Gastroesophageal sphincter (tissue), 4 donors: ENCODE data around the gene RAD51B. TPM values are rescaled to one million over a fixed set of nuclear protein-coding genes. Genes with fewer than 3 reads are reported as not detected.
"Not testable (repeated sequence)": the region's sequence is repeated elsewhere in the genome, so short reads cannot be mapped to it uniquely, and the experiment has no call there.

Experiments used
- ATAC-seq: fragments of 150-250 bp; one replicate; pipeline ENCODE4 v1.9.1; 2016; ENCODE audit warnings: mild to moderate bottlenecking, moderate library complexity
- H3K27ac ChIP-seq, 4 donors: fragments of 200-600 bp; sonication (generic) in 3 of 4; 1 replicate in 3 of 4; 2 replicates in 1 of 4; pipeline ENCODE4 v1.5.1; 2016 to 2019
- H3K27me3 ChIP-seq: fragments of 200-600 bp; sonication (generic); one replicate; pipeline ENCODE4 v1.5.1; 2019
- H3K36me3 ChIP-seq, 2 donors: fragments of 200-600 bp; sonication (generic); one replicate each; pipeline ENCODE4 v1.5.1; 2019; ENCODE audit warnings: control low read depth in 1 of 2
- H3K4me1 ChIP-seq, 3 donors: fragments of 200-600 bp; sonication (generic); 1 replicate in 2 of 3; 2 replicates in 1 of 3; pipeline ENCODE4 v1.5.1; 2016 to 2019; ENCODE audit warnings: control low read depth in 2 of 3
- H3K4me3 ChIP-seq, 2 donors: fragments of 200-600 bp; sonication (generic); one replicate each; pipeline ENCODE4 v1.5.1; 2019; ENCODE audit warnings: mild to moderate bottlenecking in 1 of 2, moderate library complexity in 1 of 2
- H3K9me3 ChIP-seq, 3 donors: fragments of 200-600 bp; sonication (generic); one replicate each; pipeline ENCODE4 v1.5.1; 2017 to 2019; ENCODE audit warnings: control low read depth in 2 of 3
- CTCF ChIP-seq, 4 experiments: fragments of 200-600 bp in 2 of 4; fragments of 450-650 bp in 2 of 4; sonication (generic) in 1 of 4; IDR thresholded peaks; one replicate each; pipeline ENCODE4 v1.5.1; 2017 to 2019; ENCODE audit warnings: antibody characterized with exemption in 4 of 4, mild to moderate bottlenecking in 2 of 4, moderate library complexity in 2 of 4
- EP300 ChIP-seq: sonication (generic); formaldehyde crosslinking; IDR thresholded peaks from one replicate; pipeline ENCODE4 v1.6.1; 2017; ENCODE audit warnings: antibody characterized with exemption, mild to moderate bottlenecking
- POLR2A ChIP-seq, 2 donors: fragments of 450-650 bp; IDR thresholded peaks; one replicate each; pipeline ENCODE4 v1.6.1; 2017; ENCODE audit warnings: antibody characterized with exemption in 2 of 2, mild to moderate bottlenecking in 2 of 2, moderate library complexity in 1 of 2
- POLR2AphosphoS5 ChIP-seq: sonication (generic); formaldehyde crosslinking; IDR thresholded peaks from one replicate; pipeline ENCODE4 v1.6.1; 2017; ENCODE audit warnings: antibody characterized with exemption
- WGBS, 2 donors: methylation state at CpG; one replicate each; pipeline ENCODE4 v1.1.5; 2018; ENCODE audit warnings: low coverage in 1 of 2; 5-methylcytosine and 5-hydroxymethylcytosine counted together
- total RNA-seq, 4 donors: library from RNA; depleted of rRNA; stranded (reverse); fragments of >200 nt; gene quantifications; one replicate each; pipeline ENCODE4 v1.1.0, GENCODE V29; 2016

Gene RAD51B
- total RNA-seq, 4 donors from 2014 or later: 5.1 to 7.0 (median 6.0) TPM

GRCh38 chr14:68182492-68182891, 362.9 kb downstream of the RAD51B start:
- Histone ChIP-seq H3K27me3 (no peaks in the 10 kb centered on the region), H3K9me3 (no peaks in the 10 kb centered on the region), H3K4me1 (peaks cover 0 to 22% (median 3%) of the 10 kb centered on the region in 3 donors), H3K27ac (no peak overlapping the region), H3K36me3 (no peaks in the 10 kb centered on the region), H3K4me3 (no peak overlapping the region)
- TF ChIP-seq POLR2A (IDR thresholded peaks at IDR 0.05) (no peak), EP300 (no peak), POLR2AphosphoS5 (no peak), CTCF (IDR thresholded peaks at IDR 0.05) (no peak)
- WGBS, 2 donors: 88 to 93% methylated on average over 5 of the region's 5 CpGs
- ATAC-seq: no peak

GRCh38 chr14:68186500-68187276, 367.1 kb downstream of the RAD51B start:
- H3K36me3 ChIP-seq, H3K27me3 ChIP-seq, H3K9me3 ChIP-seq, H3K4me3 ChIP-seq, H3K4me1 ChIP-seq, H3K27ac ChIP-seq, ATAC-seq: not testable (repeated sequence)
- WGBS, 2 donors: 92 to 100% methylated on average over 5 of the region's 5 CpGs

DNA sequence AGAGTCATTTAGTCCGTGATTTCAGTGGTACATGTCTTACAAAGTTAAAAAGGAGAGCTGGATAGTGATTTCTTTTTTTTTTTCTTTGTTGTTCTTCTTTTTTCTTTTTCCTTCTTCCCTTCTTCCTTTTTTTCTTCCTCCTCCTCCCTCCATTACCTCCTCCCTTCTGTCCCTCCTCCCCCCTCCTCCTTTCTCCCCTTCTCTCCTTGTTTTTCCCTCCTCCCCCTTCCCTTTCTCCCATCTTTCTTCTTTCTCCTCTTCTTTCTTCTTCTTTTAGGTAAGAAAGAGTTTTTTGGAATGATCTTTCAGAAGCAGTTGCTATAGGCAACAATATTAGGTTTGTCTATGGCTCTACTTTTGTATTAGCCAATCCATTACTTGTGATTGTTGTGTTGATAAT, 368.6 kb downstream of the RAD51B start:
- no peak for TF ChIP-seq EP300
- no peak for TF ChIP-seq POLR2A (IDR thresholded peaks at IDR 0.05)
- TF ChIP-seq POLR2AphosphoS5: no peak
- TF ChIP-seq CTCF (IDR thresholded peaks at IDR 0.05): no peak
- 100% methylated on average over 1 of the region's 1 CpG; no CpG with 5 or more reads in 1 of the 2 donors for WGBS, 2 donors
- H3K4me1 ChIP-seq: peaks cover 0 to 18% (median 8%) of the 10 kb centered on the region in 3 donors
- no peaks in the 10 kb centered on the region for H3K9me3 ChIP-seq
- no peak overlapping the region for H3K27ac ChIP-seq
- no peak for ATAC-seq
- H3K27me3 ChIP-seq: no peaks in the 10 kb centered on the region
- no peaks in the 10 kb centered on the region for H3K36me3 ChIP-seq
- no peak overlapping the region for H3K4me3 ChIP-seq

DNA sequence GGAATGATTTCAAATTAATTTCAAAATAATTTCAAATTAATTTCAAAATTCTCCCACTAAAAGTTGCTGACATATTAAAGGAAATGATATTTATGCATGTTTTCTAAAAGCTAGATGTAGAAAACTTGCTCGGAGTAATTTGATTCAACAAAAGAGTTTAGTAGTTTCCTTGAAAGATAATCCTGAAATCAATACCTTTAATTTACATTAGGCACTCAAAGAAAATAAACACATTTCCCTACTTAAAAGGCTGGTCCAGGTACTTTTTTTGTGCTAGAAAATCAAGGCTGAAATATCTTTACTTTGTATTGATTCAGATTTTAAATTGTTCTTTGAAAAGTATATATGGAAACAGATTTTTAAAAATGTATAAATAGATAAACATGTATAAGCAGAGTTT, 370.5 kb downstream of the RAD51B start:
- no peaks in the 10 kb centered on the region for H3K9me3 ChIP-seq
- TF ChIP-seq POLR2A (IDR thresholded peaks at IDR 0.05): no peak
- no peak for TF ChIP-seq POLR2AphosphoS5
- TF ChIP-seq CTCF (IDR thresholded peaks at IDR 0.05): no peak
- TF ChIP-seq EP300: no peak
- no peak overlapping the region for H3K4me3 ChIP-seq
- H3K27ac ChIP-seq: no peak overlapping the region
- H3K36me3 ChIP-seq: no peaks in the 10 kb centered on the region
- no peak for ATAC-seq
- H3K4me1 ChIP-seq: peaks cover 0 to 37% (median 21%) of the 10 kb centered on the region in 3 donors
- 91 to 95% methylated on average over 1 of the region's 1 CpG for WGBS, 2 donors
- H3K27me3 ChIP-seq: no peaks in the 10 kb centered on the region

GRCh38 chr14:68191567-68192321, 372.2 kb downstream of the RAD51B start:
- Histone ChIP-seq H3K27me3 (no peaks in the 10 kb centered on the region), H3K27ac (peak overlapping the region; percentile 2 to 57 (median 44)), H3K4me3 (no peak overlapping the region), H3K36me3 (no peaks in the 10 kb centered on the region), H3K9me3 (no peaks in the 10 kb centered on the region), H3K4me1 (peaks cover 0 to 51% (median 21%) of the 10 kb centered on the region in 3 donors)
- no peak for TF ChIP-seq POLR2A (IDR thresholded peaks at IDR 0.05)
- TF ChIP-seq POLR2AphosphoS5: peak; percentile 72
- ATAC-seq: peak; percentile 66
